ENCODE results near the gene PRIMA1.

Gene PRIMA1

DNA sequence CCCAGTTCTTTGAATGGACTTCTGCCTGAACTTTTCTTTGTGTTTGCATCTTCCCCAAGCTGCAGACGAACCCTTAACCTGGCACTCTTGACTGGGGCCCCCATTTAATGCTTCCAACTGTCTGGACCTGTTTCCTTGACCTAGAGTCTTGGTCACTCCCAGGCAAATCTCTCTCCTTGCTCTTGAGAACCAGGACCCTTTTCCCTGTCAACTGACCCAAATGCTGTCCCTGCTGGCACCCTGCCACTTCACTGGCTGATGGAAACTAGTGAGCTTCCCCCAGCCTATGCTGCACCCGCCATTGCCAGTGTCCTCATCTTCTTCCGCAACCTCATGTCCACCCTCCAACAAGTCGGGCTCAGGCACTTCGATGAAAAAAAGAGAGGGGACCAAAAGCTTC is 79.5 kb downstream of the PRIMA1 start:
- Histone ChIP-seq H2AFZ (ENCODE audit: low read length) (no peak overlapping the region), H3K36me3 (ENCODE audit: insufficient read depth, low read length) (no peaks in the 10 kb centered on the region), H3K4me3 (ENCODE audit: low read depth, low read length, poor library complexity, severe bottlenecking) (no peak overlapping the region), H3K9ac (ENCODE audit: low read length) (no peak overlapping the region), H4K20me1 (ENCODE audit: insufficient read depth, low read length) (no peaks in the 10 kb centered on the region), H3K4me2 (ENCODE audit: low read length) (no peak overlapping the region), H3K4me1 (ENCODE audit: insufficient read depth, low read length, severe bottlenecking) (no peaks in the 10 kb centered on the region), H3K9me3 (ENCODE audit: low read length) (no peaks in the 10 kb centered on the region), H3K79me2 (ENCODE audit: insufficient read depth, low read length) (no peaks in the 10 kb centered on the region), H3K27me3 (ENCODE audit: insufficient read depth, low read length) (no peaks in the 10 kb centered on the region; the same call in 1 of the 2 replicates), H3K27ac (ENCODE audit: low read depth, low read length, poor library complexity, severe bottlenecking) (no peak overlapping the region), H3F3A (ENCODE audit: insufficient read depth, low read length) (no peaks in the 10 kb centered on the region), H3K9me2 (ENCODE audit: low read depth, low read length) (no peaks in the 10 kb centered on the region)
- TF ChIP-seq CTCF (IDR thresholded peaks at IDR 0.05; ENCODE audit: low read length) (no peak), EZH2 (IDR thresholded peaks at IDR 0.05; ENCODE audit: borderline replicate concordance, low read length) (no peak)

DNA sequence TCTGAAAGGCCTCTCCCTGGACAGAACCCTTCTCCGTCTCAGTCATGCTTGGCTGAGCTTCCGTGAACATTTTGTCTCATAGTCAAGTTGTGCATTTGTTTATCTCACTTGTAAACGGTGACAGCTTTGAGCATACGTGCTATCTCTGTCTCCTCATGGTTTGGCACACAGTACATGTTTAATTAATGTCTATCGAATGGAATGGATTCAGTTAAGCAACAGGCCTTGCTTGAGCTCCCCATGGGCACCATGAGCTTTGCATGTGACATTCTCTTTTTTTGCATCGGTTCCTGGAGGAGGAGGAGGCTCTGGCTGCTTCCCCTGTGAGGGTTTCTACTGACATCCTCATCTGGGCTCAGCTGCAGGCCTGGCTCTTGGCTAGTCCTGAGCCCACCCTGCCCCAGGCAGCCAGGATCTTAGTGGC is 80.0 kb downstream of the PRIMA1 start:
- Histone ChIP-seq H3K4me1 (ENCODE audit: insufficient read depth, low read length, severe bottlenecking) (no peaks in the 10 kb centered on the region), H3K9ac (ENCODE audit: low read length) (no peak overlapping the region), H3K27me3 (ENCODE audit: insufficient read depth, low read length) (no peaks in the 10 kb centered on the region; the same call in 1 of the 2 replicates), H3K4me3 (ENCODE audit: low read depth, low read length, poor library complexity, severe bottlenecking) (no peak overlapping the region), H2AFZ (ENCODE audit: low read length) (no peak overlapping the region), H3F3A (ENCODE audit: insufficient read depth, low read length) (no peaks in the 10 kb centered on the region), H3K36me3 (ENCODE audit: insufficient read depth, low read length) (no peaks in the 10 kb centered on the region), H4K20me1 (ENCODE audit: insufficient read depth, low read length) (no peaks in the 10 kb centered on the region), H3K4me2 (ENCODE audit: low read length) (no peak overlapping the region), H3K79me2 (ENCODE audit: insufficient read depth, low read length) (no peaks in the 10 kb centered on the region), H3K9me2 (ENCODE audit: low read depth, low read length) (no peaks in the 10 kb centered on the region), H3K27ac (ENCODE audit: low read depth, low read length, poor library complexity, severe bottlenecking) (no peak overlapping the region), H3K9me3 (ENCODE audit: low read length) (no peaks in the 10 kb centered on the region)
- TF ChIP-seq EZH2 (IDR thresholded peaks at IDR 0.05; ENCODE audit: borderline replicate concordance, low read length) (no peak), CTCF (IDR thresholded peaks at IDR 0.05; ENCODE audit: low read length) (no peak)

DNA sequence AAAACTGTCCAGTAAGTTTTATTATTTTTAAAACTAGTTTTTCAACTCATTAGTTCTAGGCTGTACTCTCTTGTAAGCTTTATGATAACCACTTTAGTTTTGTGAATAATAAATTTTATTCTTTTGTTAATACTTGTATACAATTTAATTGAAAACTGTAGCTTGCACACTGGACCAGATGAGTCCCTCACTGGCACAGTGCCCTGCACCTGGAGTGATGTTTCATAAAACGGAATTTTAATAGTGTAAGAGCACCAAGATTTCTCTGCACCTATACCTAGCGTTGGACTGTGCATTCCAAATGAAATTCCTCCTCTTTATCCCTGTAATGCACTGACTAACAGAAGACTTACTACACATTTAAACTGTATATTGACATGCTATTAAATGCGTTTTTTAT is 80.8 kb downstream of the PRIMA1 start:
- Histone ChIP-seq H3K4me1 (ENCODE audit: insufficient read depth, low read length, severe bottlenecking) (no peaks in the 10 kb centered on the region), H2AFZ (ENCODE audit: low read length) (no peak overlapping the region), H3K9me2 (ENCODE audit: low read depth, low read length) (no peaks in the 10 kb centered on the region), H3K27me3 (ENCODE audit: insufficient read depth, low read length) (no peaks in the 10 kb centered on the region; the same call in 1 of the 2 replicates), H3K36me3 (ENCODE audit: insufficient read depth, low read length) (no peaks in the 10 kb centered on the region), H3K27ac (ENCODE audit: low read depth, low read length, poor library complexity, severe bottlenecking) (no peak overlapping the region), H3K4me3 (ENCODE audit: low read depth, low read length, poor library complexity, severe bottlenecking) (no peak overlapping the region), H3K4me2 (ENCODE audit: low read length) (no peak overlapping the region), H3K9ac (ENCODE audit: low read length) (no peak overlapping the region), H3K9me3 (ENCODE audit: low read length) (no peaks in the 10 kb centered on the region), H3K79me2 (ENCODE audit: insufficient read depth, low read length) (no peaks in the 10 kb centered on the region), H4K20me1 (ENCODE audit: insufficient read depth, low read length) (no peaks in the 10 kb centered on the region), H3F3A (ENCODE audit: insufficient read depth, low read length) (no peaks in the 10 kb centered on the region)
- TF ChIP-seq CTCF (IDR thresholded peaks at IDR 0.05; ENCODE audit: low read length) = no peak
